ENCODE measurements around the gene TENM4.

DNA sequence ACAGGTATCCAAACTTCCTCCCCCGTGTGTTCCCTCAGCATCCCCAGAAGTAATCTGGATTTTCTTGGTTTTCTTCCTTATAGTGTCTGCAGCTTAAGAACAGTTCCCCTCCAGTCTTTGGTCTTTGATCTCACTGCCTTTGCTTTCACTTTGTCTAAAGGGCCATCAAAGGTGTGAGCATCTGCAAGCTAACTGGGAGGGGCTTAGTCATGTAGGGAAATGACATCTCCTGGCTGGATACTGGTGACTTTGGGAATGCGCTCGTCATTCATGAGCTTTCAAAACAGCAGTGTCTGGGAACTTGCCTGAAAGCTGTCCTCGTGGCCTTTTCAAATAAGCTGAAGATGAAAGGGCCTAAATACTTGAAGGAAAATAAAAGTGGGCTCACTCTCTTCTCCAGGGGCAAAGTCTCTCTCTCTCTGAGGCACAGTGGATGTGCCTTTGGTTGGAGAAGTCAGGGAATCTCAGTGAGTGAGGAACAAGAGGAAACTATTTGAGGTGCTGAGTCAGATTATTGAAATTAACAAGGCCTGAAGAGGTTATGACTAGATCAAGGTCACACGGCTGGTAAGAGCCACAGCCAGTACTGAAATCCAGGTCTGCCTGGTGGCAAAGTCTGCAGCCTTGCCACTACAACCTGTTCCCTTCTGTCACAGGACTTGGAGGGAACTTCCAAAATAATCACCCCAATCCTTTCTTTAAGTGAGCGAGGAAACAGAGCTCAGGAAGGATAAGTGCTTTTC is 45.6 kb upstream of the TENM4 start:
- TF ChIP-seq, protein P1, sequence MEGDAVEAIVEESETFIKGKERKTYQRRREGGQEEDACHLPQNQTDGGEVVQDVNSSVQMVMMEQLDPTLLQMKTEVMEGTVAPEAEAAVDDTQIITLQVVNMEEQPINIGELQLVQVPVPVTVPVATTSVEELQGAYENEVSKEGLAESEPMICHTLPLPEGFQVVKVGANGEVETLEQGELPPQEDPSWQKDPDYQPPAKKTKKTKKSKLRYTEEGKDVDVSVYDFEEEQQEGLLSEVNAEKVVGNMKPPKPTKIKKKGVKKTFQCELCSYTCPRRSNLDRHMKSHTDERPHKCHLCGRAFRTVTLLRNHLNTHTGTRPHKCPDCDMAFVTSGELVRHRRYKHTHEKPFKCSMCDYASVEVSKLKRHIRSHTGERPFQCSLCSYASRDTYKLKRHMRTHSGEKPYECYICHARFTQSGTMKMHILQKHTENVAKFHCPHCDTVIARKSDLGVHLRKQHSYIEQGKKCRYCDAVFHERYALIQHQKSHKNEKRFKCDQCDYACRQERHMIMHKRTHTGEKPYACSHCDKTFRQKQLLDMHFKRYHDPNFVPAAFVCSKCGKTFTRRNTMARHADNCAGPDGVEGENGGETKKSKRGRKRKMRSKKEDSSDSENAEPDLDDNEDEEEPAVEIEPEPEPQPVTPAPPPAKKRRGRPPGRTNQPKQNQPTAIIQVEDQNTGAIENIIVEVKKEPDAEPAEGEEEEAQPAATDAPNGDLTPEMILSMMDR (IDR thresholded peaks at IDR 0.05): no peak
- no peak for TF ChIP-seq POLR2A (IDR thresholded peaks at IDR 0.05)

All from Peyer's patch (tissue), 4 donors.